BLaER1 treated with 17β-estradiol and CSF1 and Interleukin-3, amounts not matched to agents 10 nM and 100 nM (cell line): ENCODE results near the gene ZNF236.

Experiments
- H3K27ac ChIP-seq, 11 experiments: shearing (Covaris generic); formaldehyde crosslinking; 2 replicates each; pipeline ENCODE4 v1.8.1; 2022
- H3K27me3 ChIP-seq, 11 experiments: shearing (Covaris generic); formaldehyde crosslinking; 2 replicates each; pipeline ENCODE4 v1.8.1; 2022
- H3K36me3 ChIP-seq, 11 experiments: shearing (Covaris generic); formaldehyde crosslinking; 2 replicates each; pipeline ENCODE4 v1.8.1; 2022
- H3K4me1 ChIP-seq, 10 experiments: shearing (Covaris generic); formaldehyde crosslinking; 2 replicates each; pipeline ENCODE4 v1.8.1; 2022
- H3K4me2 ChIP-seq, 11 experiments: shearing (Covaris generic); formaldehyde crosslinking; 2 replicates each; pipeline ENCODE4 v1.8.1; 2022
- H3K4me3 ChIP-seq, 10 experiments: shearing (Covaris generic); formaldehyde crosslinking; 2 replicates each; pipeline ENCODE4 v1.8.1; 2022
- H3K9ac ChIP-seq, 11 experiments: shearing (Covaris generic); formaldehyde crosslinking; 2 replicates each; pipeline ENCODE4 v1.8.1; 2022
- H3K9me3 ChIP-seq, 11 experiments: shearing (Covaris generic); formaldehyde crosslinking; replicated peaks in 1 of 11; 2 replicates each; pipeline ENCODE4 v1.8.1; 2022
- H4K20me1 ChIP-seq, 11 experiments: shearing (Covaris generic); formaldehyde crosslinking; 2 replicates each; pipeline ENCODE4 v1.8.1; 2022
- Cebpa-rat ChIP-seq, 11 experiments: shearing (Covaris generic); IDR thresholded peaks; 2 replicates each; pipeline ENCODE4 v1.8.1; 2022

ZNF236 gene

DNA sequence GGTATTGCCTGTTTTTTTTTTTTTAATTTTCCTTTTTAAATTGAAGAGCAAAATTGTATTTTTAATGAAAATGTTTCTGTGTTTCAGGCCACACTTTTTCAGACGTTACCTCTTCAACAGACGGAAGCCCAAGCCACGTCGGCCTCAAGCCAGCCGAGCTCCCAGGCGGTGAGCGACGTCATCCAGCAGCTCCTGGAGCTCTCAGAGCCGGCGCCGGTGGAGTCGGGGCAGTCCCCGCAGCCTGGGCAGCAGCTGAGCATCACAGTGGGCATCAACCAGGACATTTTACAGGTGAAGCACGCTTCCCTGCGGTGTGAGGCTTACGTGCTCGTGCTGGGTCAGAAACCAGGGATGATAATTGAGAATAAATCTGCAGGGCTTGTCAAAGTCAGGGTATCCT lies 57.7 kb downstream of the ZNF236 start:
- no peaks in the 10 kb centered on the region for H3K9me3 ChIP-seq
- no peaks in the 10 kb centered on the region for H3K27me3 ChIP-seq
- no peak overlapping the region for H3K9ac ChIP-seq
- TF ChIP-seq Cebpa-rat (IDR thresholded peaks at IDR 0.05) = no peak
- no peak overlapping the region for H3K4me3 ChIP-seq
- no peaks in the 10 kb centered on the region for H3K4me1 ChIP-seq
- H3K4me2 ChIP-seq = no peak overlapping the region
- peaks cover 73 to 95% (median 79%) of the 10 kb centered on the region in 11 experiments for H3K36me3 ChIP-seq
- peaks cover 0 to 4% (median 0%) of the 10 kb centered on the region in 11 experiments; a peak in 3 of 22 replicates for H4K20me1 ChIP-seq
- H3K27ac ChIP-seq = no peak overlapping the region

- peaks cover 75 to 96% (median 84%) of the 10 kb centered on the region in 11 experiments for H3K36me3 ChIP-seq
- peaks cover 0 to 8% (median 0%) of the 10 kb centered on the region in 11 experiments; a peak in 2 of 22 replicates for H4K20me1 ChIP-seq
- no peak overlapping the region for H3K27ac ChIP-seq
- H3K27me3 ChIP-seq = no peaks in the 10 kb centered on the region
- no peak for TF ChIP-seq Cebpa-rat (IDR thresholded peaks at IDR 0.05)
- H3K4me1 ChIP-seq = no peaks in the 10 kb centered on the region
- no peaks in the 10 kb centered on the region for H3K9me3 ChIP-seq
- H3K4me3 ChIP-seq = no peak overlapping the region
- no peak overlapping the region for H3K4me2 ChIP-seq
- no peak overlapping the region for H3K9ac ChIP-seq
Measured at GRCh38 chr18:76881744-76882143, 59.4 kb downstream of the ZNF236 start.

DNA sequence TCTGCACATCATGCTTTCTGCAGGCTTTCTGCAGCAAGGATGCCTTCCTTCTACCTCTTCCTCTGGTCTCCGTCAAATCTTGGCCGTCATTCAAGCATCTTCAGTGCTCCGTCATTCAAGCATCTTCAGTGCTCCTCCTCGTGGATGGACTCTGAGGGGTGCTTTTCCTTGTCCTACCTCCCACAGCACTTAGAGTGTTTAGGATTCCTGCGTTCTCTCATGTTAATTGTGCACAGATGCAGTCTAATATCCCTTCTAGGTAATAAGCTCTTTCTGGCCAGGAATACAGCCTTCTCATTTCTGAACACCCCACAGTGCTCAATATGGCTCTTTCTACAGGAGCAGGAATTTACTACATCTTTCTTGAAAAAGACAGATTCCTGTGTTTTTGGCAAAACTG lies 59.8 kb downstream of the ZNF236 start:
- no peak overlapping the region for H3K4me2 ChIP-seq
- H3K9me3 ChIP-seq = no peaks in the 10 kb centered on the region
- no peaks in the 10 kb centered on the region for H3K27me3 ChIP-seq
- peaks cover 77 to 96% (median 84%) of the 10 kb centered on the region in 11 experiments for H3K36me3 ChIP-seq
- H3K4me1 ChIP-seq = no peaks in the 10 kb centered on the region
- H3K4me3 ChIP-seq = no peak overlapping the region
- no peak for TF ChIP-seq Cebpa-rat (IDR thresholded peaks at IDR 0.05)
- H4K20me1 ChIP-seq = peaks cover 0 to 8% (median 0%) of the 10 kb centered on the region in 11 experiments; a peak in 2 of 22 replicates
- no peak overlapping the region for H3K9ac ChIP-seq
- no peak overlapping the region for H3K27ac ChIP-seq

- Histone ChIP-seq H3K27me3 (no peaks in the 10 kb centered on the region), H3K36me3 (peaks cover 87 to 100% (median 97%) of the 10 kb centered on the region in 11 experiments), H3K9ac (no peak overlapping the region), H3K27ac (no peak overlapping the region), H3K4me3 (no peak overlapping the region), H3K4me2 (no peak overlapping the region), H4K20me1 (peaks cover 0 to 8% (median 0%) of the 10 kb centered on the region in 11 experiments; a peak in 3 of 22 replicates), H3K9me3 (0 out of 22 replicates have a peak, but pooled peaks cover 0 to 3% (median 0%) of the 10 kb centered on the region in 11 experiments), H3K4me1 (no peaks in the 10 kb centered on the region)
- TF ChIP-seq Cebpa-rat (IDR thresholded peaks at IDR 0.05) = no peak
Measured at GRCh38 chr18:76885001-76885400, 62.6 kb downstream of the ZNF236 start.

GRCh38 chr18:76886112-76886511 lies 63.8 kb downstream of the ZNF236 start:
- Histone ChIP-seq H3K9me3 (0 out of 22 replicates have a peak, but pooled peaks cover 0 to 3% (median 0%) of the 10 kb centered on the region in 11 experiments), H3K4me1 (no peaks in the 10 kb centered on the region), H3K9ac (no peak overlapping the region), H3K4me2 (no peak overlapping the region), H3K4me3 (no peak overlapping the region), H3K36me3 (peaks cover 76 to 100% (median 93%) of the 10 kb centered on the region in 11 experiments), H3K27me3 (no peaks in the 10 kb centered on the region), H4K20me1 (peaks cover 0 to 8% (median 0%) of the 10 kb centered on the region in 11 experiments; a peak in 3 of 22 replicates), H3K27ac (no peak overlapping the region)
- TF ChIP-seq Cebpa-rat (IDR thresholded peaks at IDR 0.05) = no peak

DNA sequence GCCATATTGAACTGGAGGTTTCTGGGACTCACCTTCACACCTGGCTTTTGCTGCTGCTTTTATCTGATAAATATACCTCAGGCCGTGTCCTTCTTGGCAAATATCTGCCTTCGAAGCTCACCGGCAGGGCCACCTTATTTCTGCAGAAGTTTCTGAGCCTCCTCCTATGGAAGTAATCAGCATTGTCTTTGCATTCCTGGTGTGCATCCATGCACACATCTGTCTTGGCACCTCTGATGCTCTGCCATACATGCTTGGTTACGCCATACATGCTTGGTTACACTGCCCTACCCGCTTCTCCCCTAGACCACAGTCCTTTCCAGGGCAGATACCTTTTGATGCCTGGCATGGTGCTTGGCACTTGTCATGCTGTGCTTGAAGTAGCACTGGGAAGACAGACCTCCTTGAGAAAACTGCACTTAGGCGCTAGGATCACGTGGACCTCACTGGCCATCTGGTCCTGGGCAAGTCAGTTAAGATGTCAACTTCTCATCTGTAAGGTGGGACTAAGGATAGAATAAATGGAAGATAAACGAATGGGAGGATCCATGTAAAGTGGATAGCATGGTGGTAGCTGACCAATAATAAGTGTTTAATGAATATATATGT lies 66.8 kb downstream of the ZNF236 start:
- Histone ChIP-seq H3K27me3 (no peaks in the 10 kb centered on the region), H3K4me3 (no peak overlapping the region), H3K4me2 (no peak overlapping the region), H4K20me1 (peaks cover 0 to 8% (median 0%) of the 10 kb centered on the region in 11 experiments; a peak in 2 of 22 replicates), H3K36me3 (peaks cover 54 to 94% (median 83%) of the 10 kb centered on the region in 11 experiments), H3K27ac (no peak overlapping the region), H3K4me1 (no peaks in the 10 kb centered on the region), H3K9ac (no peak overlapping the region), H3K9me3 (peaks cover 0 to 6% (median 0%) of the 10 kb centered on the region in 11 experiments; a peak in 1 of 22 replicates)
- no peak for TF ChIP-seq Cebpa-rat (IDR thresholded peaks at IDR 0.05)

DNA sequence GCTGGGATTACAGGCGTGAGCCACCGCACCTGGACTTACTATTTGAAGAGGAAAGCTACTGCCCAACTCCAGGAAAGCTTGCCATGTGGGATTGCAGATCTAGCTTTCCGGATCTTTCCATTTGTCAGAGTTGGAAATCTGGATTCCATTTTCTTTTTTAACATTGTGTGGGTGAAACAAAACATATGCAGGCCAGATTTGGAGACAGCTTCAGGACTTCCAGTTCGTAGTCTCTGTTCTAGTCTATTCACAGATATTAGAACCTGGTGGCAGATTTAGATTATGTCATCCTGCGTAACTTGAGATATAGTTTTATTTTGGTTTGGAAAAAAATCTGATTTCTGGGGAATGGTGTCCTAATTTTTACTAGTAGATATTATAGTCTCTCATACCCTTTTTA lies 70.5 kb downstream of the ZNF236 start:
- Histone ChIP-seq H3K27me3 (no peaks in the 10 kb centered on the region), H3K27ac (no peak overlapping the region), H3K9me3 (peaks cover 0 to 31% (median 24%) of the 10 kb centered on the region in 11 experiments; a peak in 16 of 22 replicates), H3K4me3 (no peak overlapping the region), H3K9ac (no peak overlapping the region), H4K20me1 (peaks cover 0 to 4% (median 0%) of the 10 kb centered on the region in 11 experiments; a peak in 1 of 22 replicates), H3K36me3 (peaks cover 52 to 94% (median 82%) of the 10 kb centered on the region in 11 experiments), H3K4me2 (no peak overlapping the region), H3K4me1 (no peaks in the 10 kb centered on the region)
- no peak for TF ChIP-seq Cebpa-rat (IDR thresholded peaks at IDR 0.05)

- H3K27ac ChIP-seq = no peak overlapping the region
- no peak overlapping the region for H3K4me3 ChIP-seq
- no peaks in the 10 kb centered on the region for H3K4me1 ChIP-seq
- H3K27me3 ChIP-seq = no peaks in the 10 kb centered on the region
- H3K36me3 ChIP-seq = peaks cover 47 to 94% (median 83%) of the 10 kb centered on the region in 11 experiments
- no peaks in the 10 kb centered on the region for H4K20me1 ChIP-seq
- no peak overlapping the region for H3K9ac ChIP-seq
- H3K9me3 ChIP-seq = peaks cover 4 to 31% (median 24%) of the 10 kb centered on the region in 11 experiments; a peak in 16 of 22 replicates
- H3K4me2 ChIP-seq = no peak overlapping the region
- TF ChIP-seq Cebpa-rat (IDR thresholded peaks at IDR 0.05) = no peak
Measured at GRCh38 chr18:76894566-76895346, 72.4 kb downstream of the ZNF236 start.

DNA sequence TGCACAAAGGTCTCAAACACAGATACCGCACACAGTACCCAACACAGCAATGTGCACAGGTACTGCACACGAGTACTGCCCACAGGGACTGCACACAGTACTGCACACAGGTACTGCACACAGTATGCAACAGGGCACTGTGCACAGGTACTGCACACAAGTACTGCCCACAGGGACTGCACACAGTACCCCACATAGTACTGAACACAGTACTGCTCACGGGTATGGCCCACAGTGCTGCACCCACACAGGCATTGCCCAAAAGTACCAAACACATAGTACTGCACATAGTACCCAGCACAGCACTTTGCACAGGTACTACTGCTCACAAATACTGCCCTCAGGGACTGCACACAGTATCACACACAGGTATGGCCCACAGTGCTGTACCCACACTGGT lies 73.1 kb downstream of the ZNF236 start:
- Histone ChIP-seq H3K9ac (no peak overlapping the region), H3K27me3 (no peaks in the 10 kb centered on the region), H4K20me1 (no peaks in the 10 kb centered on the region), H3K4me1 (no peaks in the 10 kb centered on the region), H3K4me2 (no peak overlapping the region), H3K36me3 (peaks cover 51 to 94% (median 85%) of the 10 kb centered on the region in 11 experiments), H3K9me3 (peaks cover 9 to 31% (median 24%) of the 10 kb centered on the region in 11 experiments; a peak in 16 of 22 replicates), H3K27ac (no peak overlapping the region), H3K4me3 (no peak overlapping the region)
- TF ChIP-seq Cebpa-rat (IDR thresholded peaks at IDR 0.05) = no peak
